Heart left ventricle (tissue), 16 donors: Measurements from ENCODE around the gene FSD2. TPM values are rescaled to one million over a fixed set of nuclear protein-coding genes. Genes with fewer than 3 reads are reported as not detected.

Experiments
- ATAC-seq, 4 donors: fragments of 200-7000 bp; cut with Tn5 transposase; one replicate each; pipeline ENCODE4 v1.9.1; 2020 to 2022; ENCODE audit warnings: moderate library complexity in 4 of 4, mild to moderate bottlenecking in 3 of 4, moderate number of reproducible peaks in 1 of 4
- DNase-seq, 5 donors: peaks; one replicate each; pipeline ENCODE4 v3.0.0-alpha.2; 2020
- H3K27ac ChIP-seq, 12 donors: fragments of 200-600 bp; sonication (generic) in 4 of 12; one replicate each; pipeline versions ENCODE4 v1.5.0 to v1.8.0; 2016 to 2022; ENCODE audit warnings: mild to moderate bottlenecking in 2 of 12
- H3K27me3 ChIP-seq, 9 donors: fragments of 200-600 bp; sonication (generic) in 2 of 9; one replicate each; pipeline versions ENCODE4 v1.5.1 to v1.8.0; 2016 to 2022; ENCODE audit warnings: mild to moderate bottlenecking in 3 of 9
- H3K36me3 ChIP-seq, 9 donors: fragments of 200-600 bp; sonication (generic) in 2 of 9; one replicate each; pipeline versions ENCODE4 v1.5.0 to v1.8.0; 2018 to 2022; ENCODE audit warnings: mild to moderate bottlenecking in 2 of 9
- H3K4me1 ChIP-seq, 12 donors: fragments of 200-600 bp; sonication (generic) in 4 of 12; one replicate each; pipeline versions ENCODE4 v1.5.0 to v1.8.0; 2016 to 2022; ENCODE audit warnings: mild to moderate bottlenecking in 3 of 12
- H3K4me3 ChIP-seq, 12 donors: fragments of 200-600 bp; sonication (generic) in 4 of 12; one replicate each; pipeline versions ENCODE4 v1.5.0 to v1.8.0; 2017 to 2022; ENCODE audit warnings: mild to moderate bottlenecking in 9 of 12, moderate library complexity in 4 of 12
- H3K9me3 ChIP-seq, 12 donors: fragments of 200-600 bp; sonication (generic) in 4 of 12; one replicate each; pipeline versions ENCODE4 v1.5.0 to v1.8.0; 2016 to 2022; ENCODE audit warnings: mild to moderate bottlenecking in 1 of 12
- CTCF ChIP-seq, 12 donors: fragments of 200-600 bp; sonication (generic) in 4 of 12; IDR thresholded peaks; one replicate each; pipeline versions ENCODE4 v1.5.0 to v1.8.0; 2018 to 2022; ENCODE audit warnings: antibody characterized with exemption in 12 of 12, mild to moderate bottlenecking in 5 of 12
- POLR2A ChIP-seq, 2 donors: fragments of 450-650 bp; IDR thresholded peaks; one replicate each; pipeline ENCODE4 v1.6.1; 2017; ENCODE audit warnings: antibody characterized with exemption in 2 of 2, mild to moderate bottlenecking in 2 of 2, moderate library complexity in 2 of 2
- WGBS, 4 donors: extraction: QIAGEN DNeasy Blood & Tissue Kit in 2 of 4; methylation state at CpG; one replicate each; pipeline versions ENCODE4 v1.1.5 to v1.1.7; 2013 to 2018; 5-methylcytosine and 5-hydroxymethylcytosine counted together
- intact Hi-C, 10 donors: fragments of 100-400 bp; cut with DNase I; formaldehyde crosslinking; loops; one replicate each; pipeline versions ENCODE4 v1.11.1 to v1.14.2; 2022
- polyA plus RNA-seq, 2 donors: library from polyadenylated mRNA; stranded (reverse); fragments of 200-250 nt; gene quantifications; one replicate each; pipeline ENCODE4 v1.2.3, GENCODE V29; 2013
- total RNA-seq, 9 donors: library from RNA; depleted of rRNA in 2 of 9; stranded (reverse); fragments of >200 nt in 2 of 9; fragmentation: NEBNext Ultra II Directional in 3 of 9; extraction: Animal tissue kit (Norgen Biotek cat#: 25700) in 3 of 9; gene quantifications; one replicate each; pipeline versions ENCODE4 v1.1.0 to v1.2.4, GENCODE V29; 2016 to 2023
- donor health status: ischemic (EF 13 %, LVEDD 7.1; RV severe dilation, severe dysfunction).
- donor health status: healthy with polysubstance abuse.
- donor health status: DM: no; HTN: yes; CAD: no.
- donor health status: DM: no; HTN: no; CAD: no.
- donor health status: ischemic (EF 25% LVEDD 6.9; RV normal size, moderate dysfunction).
- donor health status: ischemic (EF 25% LVEDD 5.7; RV mildly dilated, moderate dysfunction).
- donor health status: healthy.
- donor health status: DM: yes; HTN: yes; CAD: no.
- donor health status: ischemic (EF 35%, LVEDD 5.7; RV mildly dilated, moderate dysfunction).
- donor health status: nonischemic (EF 11% LVEDD 7.7; RV severe dilation, severe dysfunction).
- donor health status: DM: yes; HTN: yes; CAD: no.
- donor health status: PGD.
- donor health status: ischemic (EF 29% LVEDD 5.4; RV normal size, mild dysfunction).
- donor health status: nonischemic (EF 23%, LVEDD 6.1; RV moderate dilation, normal function).

FSD2 gene
- total and polyA plus RNA-seq, 11 donors = 3.6 to 140 (median 66.0) TPM

GRCh38 chr15:82851981-82852511 is 46.2 kb upstream of the FSD2 start:
- 81 to 85% (median 83%) methylated on average over 9 of the region's 9 CpGs for WGBS, 4 donors
- ATAC-seq = no peak
- Histone ChIP-seq H3K4me3 (no peak overlapping the region), H3K9me3 (no peaks in the 10 kb centered on the region), H3K27ac (no peak overlapping the region), H3K36me3 (peaks cover 0 to 10% (median 0%) of the 10 kb centered on the region in 9 donors), H3K4me1 (peaks cover 0 to 23% (median 13%) of the 10 kb centered on the region in 12 donors), H3K27me3 (no peaks in the 10 kb centered on the region)
- DNase-seq = no peak
- TF ChIP-seq CTCF (IDR thresholded peaks at IDR 0.05) (no peak), POLR2A (IDR thresholded peaks at IDR 0.05) (no peak)
- intact Hi-C loops = loop anchor here in 9 of 10 donors (2.0 to 10.0 kb wide), 4 partner anchors 133 to 150 kb away; partner anchors contain the start of gene RAMAC (in 6 of the 9)

GRCh38 chr15:82851306-82851850 is 45.5 kb upstream of the FSD2 start:
- Histone ChIP-seq H3K4me3 (no peak overlapping the region), H3K9me3 (no peaks in the 10 kb centered on the region), H3K4me1 (peaks cover 0 to 23% (median 13%) of the 10 kb centered on the region in 12 donors), H3K36me3 (peaks cover 0 to 10% (median 0%) of the 10 kb centered on the region in 9 donors), H3K27ac (no peak overlapping the region), H3K27me3 (no peaks in the 10 kb centered on the region)
- no peak for ATAC-seq
- intact Hi-C loops = loop anchor here in 9 of 10 donors (2.0 to 10.0 kb wide), 4 partner anchors 133 to 151 kb away; partner anchors contain the start of gene RAMAC (in 6 of the 9)
- TF ChIP-seq CTCF (IDR thresholded peaks at IDR 0.05) = no peak
- TF ChIP-seq POLR2A (IDR thresholded peaks at IDR 0.05) = no peak
- 88 to 96% (median 92%) methylated on average over 14 of the region's 14 CpGs for WGBS, 4 donors
- DNase-seq = no peak

GRCh38 chr15:82850731-82851130 is 44.9 kb upstream of the FSD2 start:
- H3K4me1 ChIP-seq = peaks cover 0 to 18% (median 13%) of the 10 kb centered on the region in 12 donors
- no peak for DNase-seq
- no peak for ATAC-seq
- no peak overlapping the region for H3K4me3 ChIP-seq
- 79 to 82% (median 80%) methylated on average over 7 of the region's 7 CpGs for WGBS, 4 donors
- intact Hi-C loops = loop anchor here (1.0 to 10.0 kb wide), 5 partner anchors 134 to 152 kb away; partner anchors contain the start of gene RAMAC (in 6 of the 10)
- no peaks in the 10 kb centered on the region for H3K9me3 ChIP-seq
- H3K27ac ChIP-seq = no peak overlapping the region
- peaks cover 0 to 10% (median 0%) of the 10 kb centered on the region in 9 donors for H3K36me3 ChIP-seq
- TF ChIP-seq CTCF (IDR thresholded peaks at IDR 0.05) (no peak), POLR2A (IDR thresholded peaks at IDR 0.05) (no peak)
- no peaks in the 10 kb centered on the region for H3K27me3 ChIP-seq
